ENCODE measurements around the gene CALN1.
"Not testable (repeated sequence)": the region's sequence is repeated elsewhere in the genome, so short reads cannot be mapped to it uniquely, and the experiment has no call there.

CALN1 gene

DNA sequence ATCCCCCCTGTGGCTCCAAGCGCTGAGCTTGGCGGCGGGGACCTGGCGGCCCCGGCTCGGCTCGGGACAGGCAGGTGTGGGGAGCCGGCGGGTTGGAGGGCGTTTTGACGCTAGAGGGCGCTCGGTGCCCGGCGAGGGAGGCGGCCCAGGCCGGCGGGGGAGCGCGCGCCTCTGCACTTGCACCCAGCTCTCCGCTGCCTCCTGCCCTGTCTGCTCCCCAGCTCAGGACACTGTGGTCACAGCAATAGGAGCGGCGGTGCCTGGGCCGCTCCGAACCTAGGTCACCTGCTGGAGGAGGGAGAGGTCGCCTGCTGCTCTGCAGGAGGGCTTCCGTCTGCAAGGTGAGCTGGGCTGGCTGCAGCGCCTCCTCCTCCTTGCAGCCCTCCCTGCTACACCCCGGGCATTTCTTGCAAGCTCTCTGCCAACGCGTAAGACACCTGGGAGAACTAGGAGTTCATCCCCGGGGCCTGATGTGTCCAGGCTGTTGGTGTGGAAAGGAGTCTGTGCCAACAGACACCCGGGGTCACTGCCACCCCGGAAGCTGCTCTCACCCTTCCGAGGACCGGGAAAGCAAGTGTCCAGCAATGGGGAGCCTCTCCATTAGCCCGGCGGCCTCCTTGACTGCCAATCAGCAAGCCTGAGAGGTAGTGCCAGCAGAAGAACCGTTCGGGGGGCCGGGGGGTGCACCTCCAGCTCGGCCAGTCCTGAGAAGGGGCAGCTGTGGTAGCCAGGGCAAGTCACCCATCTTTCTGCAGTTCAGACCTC lies 659.8 kb downstream of the CALN1 start:
- Histone ChIP-seq H3K9ac (ENCODE audit: low read depth, low read length) (0 out of 2 replicates have a peak overlapping the region, but pooled peaks have one; percentile 35), H3K36me3 (ENCODE audit: insufficient read depth, low read length) (no peaks in the 10 kb centered on the region), H3K27me3 (ENCODE audit: insufficient read depth, low read length) (peaks cover 15% of the 10 kb centered on the region), H3K4me1 (ENCODE audit: insufficient read depth, low read length) (peaks cover 3% of the 10 kb centered on the region; the same call in 1 of the 2 replicates), H3K9me3 (ENCODE audit: insufficient read depth, low read depth, low read length) (no peaks in the 10 kb centered on the region), H3K27ac (ENCODE audit: low read depth, low read length) (no peak overlapping the region), H3K4me3 (ENCODE audit: low read length) (peak overlapping the region; percentile 53)
- 14% methylated on average over 43 of the region's 43 CpGs for WGBS

DNA sequence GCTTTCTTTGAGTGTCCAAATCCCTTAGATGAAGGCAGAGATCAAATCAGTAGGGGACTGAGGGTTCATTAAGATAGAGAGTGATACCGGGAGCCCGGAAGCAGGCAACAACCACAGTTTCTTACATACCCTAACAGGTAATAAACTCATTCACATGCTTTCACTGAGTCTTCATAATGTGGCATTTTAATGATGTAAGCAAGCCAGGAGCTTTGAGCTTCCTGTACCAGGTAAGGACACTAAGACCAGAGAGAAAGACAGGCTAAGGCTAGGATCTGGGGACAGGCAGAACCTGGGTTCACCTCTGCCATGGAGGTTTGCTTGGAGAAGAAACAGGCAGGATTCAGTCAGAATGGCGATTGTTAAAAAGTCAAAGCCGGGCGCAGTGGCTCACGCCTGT lies 661.8 kb downstream of the CALN1 start:
- Histone ChIP-seq H3K27me3 (ENCODE audit: insufficient read depth, low read length) (peaks cover 15% of the 10 kb centered on the region), H3K4me1 (ENCODE audit: insufficient read depth, low read length) (peaks cover 3% of the 10 kb centered on the region; the same call in 1 of the 2 replicates), H3K9me3 (ENCODE audit: insufficient read depth, low read depth, low read length) (no peaks in the 10 kb centered on the region), H3K27ac (ENCODE audit: low read depth, low read length) (no peak overlapping the region), H3K9ac (ENCODE audit: low read depth, low read length) (no peak overlapping the region), H3K36me3 (ENCODE audit: insufficient read depth, low read length) (no peaks in the 10 kb centered on the region), H3K4me3 (ENCODE audit: low read length) (no peak overlapping the region)
- 97% methylated on average over 4 of the region's 6 CpGs for WGBS

DNA sequence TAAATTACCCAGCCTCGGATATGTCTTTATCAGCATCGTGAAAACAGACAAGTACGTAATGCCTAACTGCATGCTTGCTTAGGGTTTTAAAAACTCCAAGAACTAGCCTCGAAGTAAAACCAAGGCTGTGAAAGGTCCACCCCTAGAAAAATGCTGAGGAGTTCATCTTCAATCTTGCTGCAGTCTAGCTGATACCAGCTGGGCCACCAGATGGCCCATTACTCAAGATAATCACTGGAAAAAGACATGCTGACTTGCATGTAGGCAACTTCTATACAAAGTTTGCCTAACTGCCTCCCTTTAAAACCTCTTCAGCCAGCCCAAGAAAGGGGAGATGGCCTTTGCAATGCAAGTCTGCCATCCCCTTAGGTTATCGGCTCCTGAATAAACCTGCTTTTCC lies 666.1 kb downstream of the CALN1 start:
- H3K27me3 ChIP-seq (ENCODE audit: insufficient read depth, low read length), result no peaks in the 10 kb centered on the region; the same call in 1 of the 2 replicates
- H3K9ac ChIP-seq (ENCODE audit: low read depth, low read length), result no peak overlapping the region
- H3K36me3 ChIP-seq (ENCODE audit: insufficient read depth, low read length), result no peaks in the 10 kb centered on the region
- H3K27ac ChIP-seq (ENCODE audit: low read depth, low read length), result no peak overlapping the region
- WGBS, result 96% methylated on average over 5 of the region's 5 CpGs
- no peak overlapping the region for H3K4me3 ChIP-seq (ENCODE audit: low read length)
- H3K9me3 ChIP-seq (ENCODE audit: insufficient read depth, low read depth, low read length), result no peaks in the 10 kb centered on the region
- no peaks in the 10 kb centered on the region for H3K4me1 ChIP-seq (ENCODE audit: insufficient read depth, low read length)

DNA sequence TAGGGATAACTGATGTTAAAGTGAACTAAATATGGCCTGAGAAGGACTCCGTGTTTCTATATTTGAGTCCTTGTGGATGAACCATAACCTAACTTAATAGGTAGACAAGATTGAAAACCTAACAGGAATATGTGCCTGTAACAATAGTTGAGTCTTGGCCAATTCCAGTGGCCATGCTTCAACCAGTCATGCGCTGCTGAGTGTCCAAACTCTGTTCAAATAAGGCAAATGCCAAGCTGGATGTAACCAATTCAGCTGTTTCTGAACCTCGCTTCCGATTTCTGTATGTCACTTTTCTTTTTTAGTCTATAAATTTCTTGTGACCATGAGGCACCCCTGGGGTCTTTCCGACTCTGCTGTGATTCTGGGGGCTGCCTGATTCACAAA lies 672.0 kb downstream of the CALN1 start:
- Histone ChIP-seq H3K4me3 (ENCODE audit: low read length) (no peak overlapping the region), H3K9ac (ENCODE audit: low read depth, low read length) (no peak overlapping the region), H3K27me3 (ENCODE audit: insufficient read depth, low read length) (no peaks in the 10 kb centered on the region; the same call in 1 of the 2 replicates), H3K27ac (ENCODE audit: low read depth, low read length) (peak overlapping the region; percentile 68; the same call in 1 of the 2 replicates), H3K9me3 (ENCODE audit: insufficient read depth, low read depth, low read length) (no peaks in the 10 kb centered on the region), H3K36me3 (ENCODE audit: insufficient read depth, low read length) (no peaks in the 10 kb centered on the region), H3K4me1 (ENCODE audit: insufficient read depth, low read length) (peaks cover 15% of the 10 kb centered on the region)
- 82% methylated on average over 5 of the region's 5 CpGs for WGBS

DNA sequence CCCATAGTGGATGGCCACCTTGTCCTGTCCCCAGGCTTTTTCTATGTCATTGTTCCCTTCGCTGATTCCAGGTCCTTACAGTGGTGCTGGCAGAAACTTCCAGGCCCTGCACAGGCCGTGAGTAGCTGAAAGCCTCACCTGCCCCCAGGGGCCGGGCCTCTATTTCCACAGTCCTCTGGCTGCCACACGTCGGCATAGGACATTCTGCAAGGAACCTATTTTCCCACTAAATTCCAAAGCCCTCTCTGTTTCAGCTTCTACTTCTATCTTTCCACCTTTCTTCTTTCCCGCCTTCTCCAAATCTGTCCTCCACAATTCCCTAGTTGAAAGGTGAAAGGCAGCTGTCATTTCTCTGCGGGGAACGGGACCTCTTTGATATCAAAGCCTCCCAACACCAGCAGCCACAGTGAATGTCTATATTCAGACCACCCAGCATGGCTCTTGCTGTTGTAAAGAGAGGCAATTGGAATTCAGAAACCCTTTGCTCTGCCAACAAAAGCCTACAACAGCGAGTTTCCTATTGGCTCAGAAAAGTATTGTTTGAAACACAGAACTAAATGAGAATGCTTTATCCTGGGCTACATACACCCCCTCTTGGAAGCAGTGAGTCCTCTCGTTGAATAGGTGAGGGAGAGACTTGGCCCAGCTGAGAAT lies 672.5 kb downstream of the CALN1 start:
- Histone ChIP-seq H3K9ac (ENCODE audit: low read depth, low read length) (no peak overlapping the region), H3K4me1 (ENCODE audit: insufficient read depth, low read length) (peaks cover 15% of the 10 kb centered on the region), H3K27me3 (ENCODE audit: insufficient read depth, low read length) (no peaks in the 10 kb centered on the region; the same call in 1 of the 2 replicates), H3K9me3 (ENCODE audit: insufficient read depth, low read depth, low read length) (no peaks in the 10 kb centered on the region), H3K27ac (ENCODE audit: low read depth, low read length) (peak overlapping the region; percentile 68; the same call in 1 of the 2 replicates), H3K36me3 (ENCODE audit: insufficient read depth, low read length) (no peaks in the 10 kb centered on the region), H3K4me3 (ENCODE audit: low read length) (no peak overlapping the region)
- WGBS, result 36% methylated on average over 10 of the region's 10 CpGs

GRCh38 chr7:71737931-71738540 lies 674.1 kb downstream of the CALN1 start:
- H3K36me3 ChIP-seq (ENCODE audit: insufficient read depth, low read length); H3K27me3 ChIP-seq (ENCODE audit: insufficient read depth, low read length); H3K9ac ChIP-seq (ENCODE audit: low read depth, low read length); H3K4me3 ChIP-seq (ENCODE audit: low read length); H3K9me3 ChIP-seq (ENCODE audit: insufficient read depth, low read depth, low read length); H3K27ac ChIP-seq (ENCODE audit: low read depth, low read length): not testable (repeated sequence)
- peaks cover 15% of the 10 kb centered on the region for H3K4me1 ChIP-seq (ENCODE audit: insufficient read depth, low read length)
- 91% methylated on average over 42 of the region's 42 CpGs for WGBS

DNA sequence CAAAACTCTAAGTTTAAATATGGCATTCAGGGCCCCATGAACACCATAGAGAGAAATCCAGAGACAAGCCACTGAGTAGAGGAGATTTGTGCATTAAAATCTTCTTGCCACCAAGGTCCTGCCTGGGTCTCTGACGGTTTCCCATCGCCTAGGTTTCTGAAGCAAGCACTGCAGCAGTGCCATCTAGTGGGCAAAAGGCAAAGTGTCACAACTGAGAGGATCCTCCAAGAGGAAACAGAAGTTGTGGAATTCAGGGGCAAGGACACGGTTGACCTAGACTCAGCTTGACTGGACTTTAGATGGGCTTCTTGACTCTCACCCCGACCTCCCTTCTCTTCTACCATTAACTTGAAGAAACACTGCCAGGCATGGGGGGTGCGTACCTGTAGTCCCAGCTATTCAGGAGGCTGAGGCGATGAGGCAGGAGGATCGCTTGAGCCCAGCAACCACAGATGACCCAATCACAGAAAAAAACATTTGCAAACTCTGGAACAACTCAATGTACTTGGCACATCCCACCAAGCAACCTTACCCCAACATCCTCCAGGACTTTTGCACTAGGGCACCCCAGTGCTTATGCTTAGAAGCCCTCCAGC lies 676.1 kb downstream of the CALN1 start:
- Histone ChIP-seq H3K9ac (ENCODE audit: low read depth, low read length) (no peak overlapping the region), H3K9me3 (ENCODE audit: insufficient read depth, low read depth, low read length) (0 out of 2 replicates have a peak, but pooled peaks cover 2% of the 10 kb centered on the region), H3K36me3 (ENCODE audit: insufficient read depth, low read length) (no peaks in the 10 kb centered on the region), H3K4me1 (ENCODE audit: insufficient read depth, low read length) (peaks cover 22% of the 10 kb centered on the region), H3K27ac (ENCODE audit: low read depth, low read length) (no peak overlapping the region), H3K4me3 (ENCODE audit: low read length) (no peak overlapping the region), H3K27me3 (ENCODE audit: insufficient read depth, low read length) (no peaks in the 10 kb centered on the region)
- WGBS, result 40% methylated on average over 7 of the region's 7 CpGs

DNA sequence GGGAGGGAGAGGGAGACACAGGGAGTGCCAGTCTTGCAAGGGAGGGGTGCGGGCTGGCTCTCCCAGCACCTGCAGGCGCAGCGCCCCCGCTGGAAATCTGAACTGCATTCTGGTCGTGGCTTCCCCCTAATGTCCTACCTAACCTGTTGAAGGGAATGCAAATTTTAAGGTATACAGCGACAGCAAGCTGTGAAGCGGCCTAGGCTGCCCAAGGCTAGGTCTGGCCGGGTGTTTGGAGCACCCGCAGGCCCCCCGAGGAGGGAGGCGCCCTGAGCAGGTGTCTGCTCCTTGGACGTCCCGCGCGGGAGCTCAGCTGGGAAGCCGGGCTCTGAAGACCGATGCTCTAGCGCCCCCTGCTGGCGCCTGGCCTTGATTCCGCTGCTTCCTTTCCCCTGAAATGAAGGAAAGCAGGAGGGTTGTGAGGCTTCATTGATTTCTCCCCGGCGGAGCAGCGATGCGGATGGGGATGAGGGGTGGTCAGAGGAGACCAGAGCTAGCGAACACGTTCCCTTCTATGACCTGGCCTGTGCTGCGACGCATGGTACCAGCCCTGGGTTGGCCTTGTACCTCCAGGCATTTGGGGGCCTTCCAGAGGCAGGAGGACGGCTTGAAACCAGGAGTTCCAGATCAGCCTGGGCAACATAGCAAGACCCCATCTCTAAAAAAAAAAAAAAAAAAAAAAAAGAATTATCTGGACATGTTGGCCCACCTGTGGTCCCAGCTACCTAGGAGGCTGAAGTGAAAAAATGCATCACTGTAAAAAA lies 678.8 kb downstream of the CALN1 start:
- H3K27me3 ChIP-seq (ENCODE audit: insufficient read depth, low read length), result no peaks in the 10 kb centered on the region
- H3K4me1 ChIP-seq (ENCODE audit: insufficient read depth, low read length), result peaks cover 7% of the 10 kb centered on the region; the same call in 1 of the 2 replicates
- no peak overlapping the region for H3K9ac ChIP-seq (ENCODE audit: low read depth, low read length)
- 0 out of 2 replicates have a peak overlapping the region, but pooled peaks have one; percentile 36 for H3K27ac ChIP-seq (ENCODE audit: low read depth, low read length)
- 10% methylated on average over 29 of the region's 29 CpGs for WGBS
- H3K36me3 ChIP-seq (ENCODE audit: insufficient read depth, low read length), result no peaks in the 10 kb centered on the region
- 0 out of 2 replicates have a peak, but pooled peaks cover 3% of the 10 kb centered on the region for H3K9me3 ChIP-seq (ENCODE audit: insufficient read depth, low read depth, low read length)
- peak overlapping the region; percentile 54 for H3K4me3 ChIP-seq (ENCODE audit: low read length)

- 0 out of 2 replicates have a peak, but pooled peaks cover 3% of the 10 kb centered on the region for H3K9me3 ChIP-seq (ENCODE audit: insufficient read depth, low read depth, low read length)
- H3K4me1 ChIP-seq (ENCODE audit: insufficient read depth, low read length), result peaks cover 7% of the 10 kb centered on the region; the same call in 1 of the 2 replicates
- no peaks in the 10 kb centered on the region for H3K36me3 ChIP-seq (ENCODE audit: insufficient read depth, low read length)
- no peak overlapping the region for H3K4me3 ChIP-seq (ENCODE audit: low read length)
- H3K27me3 ChIP-seq (ENCODE audit: insufficient read depth, low read length), result no peaks in the 10 kb centered on the region
- H3K9ac ChIP-seq (ENCODE audit: low read depth, low read length), result no peak overlapping the region
- H3K27ac ChIP-seq (ENCODE audit: low read depth, low read length), result no peak overlapping the region
- 92% methylated on average over 9 of the region's 9 CpGs for WGBS
These were observed 680.4 kb downstream of the CALN1 start for GRCh38 chr7:71731740-71732139.

Data from HUES64 (cell line).